Islet precursor cell (in vitro differentiated cells): ENCODE measurements around the gene TADA1.
A peak's percentile ranks its signal among the peaks of the same experiment; 100 is the strongest.

Source experiments
- DNase-seq: peaks from one replicate; pipeline ENCODE4 v3.0.0-alpha.2; 2018

The TADA1 gene, protein sequence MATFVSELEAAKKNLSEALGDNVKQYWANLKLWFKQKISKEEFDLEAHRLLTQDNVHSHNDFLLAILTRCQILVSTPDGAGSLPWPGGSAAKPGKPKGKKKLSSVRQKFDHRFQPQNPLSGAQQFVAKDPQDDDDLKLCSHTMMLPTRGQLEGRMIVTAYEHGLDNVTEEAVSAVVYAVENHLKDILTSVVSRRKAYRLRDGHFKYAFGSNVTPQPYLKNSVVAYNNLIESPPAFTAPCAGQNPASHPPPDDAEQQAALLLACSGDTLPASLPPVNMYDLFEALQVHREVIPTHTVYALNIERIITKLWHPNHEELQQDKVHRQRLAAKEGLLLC

DNA sequence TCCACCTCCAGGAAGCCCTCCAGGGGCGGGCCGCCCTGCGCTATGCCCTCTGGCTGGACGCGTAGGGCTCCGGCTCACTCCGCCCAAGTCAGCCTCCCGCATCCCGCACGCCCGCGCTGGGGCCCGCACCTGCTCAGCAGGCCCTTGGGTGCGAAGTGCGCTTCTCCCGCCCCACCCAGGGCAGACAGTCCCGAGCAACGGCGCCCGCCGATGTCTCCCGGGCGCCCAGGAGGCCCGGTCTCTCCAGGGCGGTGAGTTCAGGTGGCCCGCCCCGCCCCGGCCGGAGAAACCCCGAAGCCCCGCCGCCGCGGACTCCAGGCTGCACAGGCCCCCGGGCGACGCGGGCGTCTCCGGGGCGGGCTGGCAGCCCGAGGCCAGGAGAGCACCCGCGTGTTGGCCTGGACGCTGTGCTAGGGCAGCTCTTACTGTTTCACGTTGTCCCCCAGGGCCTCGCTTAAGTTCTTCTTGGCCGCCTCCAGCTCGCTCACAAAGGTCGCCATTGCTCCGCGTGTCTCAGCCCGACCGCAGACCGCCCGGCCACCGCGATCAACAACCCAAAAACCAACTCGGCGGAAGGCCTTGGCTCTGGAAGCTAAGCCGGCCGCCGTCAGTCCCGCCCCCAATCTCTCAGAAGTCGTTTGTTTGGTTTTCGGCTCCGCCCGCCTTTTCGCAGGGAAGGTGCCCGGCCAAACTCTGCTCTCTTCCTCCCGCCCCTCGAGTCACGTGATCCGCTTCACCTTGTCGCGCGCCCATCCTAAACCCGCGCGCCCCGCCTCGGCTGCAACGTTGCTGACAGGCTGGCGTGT is at the start of gene TADA1:
Gene TADA1, minus strand, starts transcription at position 531 of the 806 bp plus-strand sequence. Its CDS starts 31 bp downstream, at position 500.
- peak; percentile 99 for DNase-seq

DNA sequence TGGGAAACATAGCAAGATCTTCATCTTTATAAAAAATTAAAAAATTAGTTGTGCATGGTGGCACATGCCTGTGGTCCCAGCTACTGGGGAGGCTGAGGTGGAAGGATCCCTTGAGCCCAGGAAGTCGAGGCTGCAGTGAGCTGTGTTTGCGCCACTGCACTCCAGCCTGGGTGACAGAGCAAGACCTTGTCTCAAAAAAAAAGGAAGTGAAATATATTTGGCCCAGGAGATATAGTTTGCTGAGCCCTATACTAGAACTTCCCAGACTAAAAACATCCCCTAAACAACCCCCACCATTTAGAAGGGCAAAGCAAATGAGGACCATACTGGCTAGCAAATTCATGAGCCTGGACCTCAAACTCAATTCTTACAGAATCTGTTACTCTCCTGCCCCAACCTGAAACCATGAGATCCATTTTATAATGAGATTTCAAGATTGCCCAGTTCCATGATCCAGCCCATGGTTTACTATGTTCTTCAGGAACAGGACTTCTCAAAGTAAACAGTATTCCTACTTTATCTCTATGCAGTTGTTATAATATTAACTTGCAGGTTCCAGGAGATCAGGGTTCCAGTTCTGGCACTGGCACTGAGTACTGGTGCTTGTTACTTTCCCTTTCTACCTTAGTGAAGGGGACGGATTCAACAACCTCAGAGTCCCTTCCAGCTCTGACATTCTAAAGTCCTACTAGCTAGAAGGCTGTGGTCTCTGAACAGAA is 48.9 kb upstream of the TADA1 start:
- DNase-seq, result no peak

DNA sequence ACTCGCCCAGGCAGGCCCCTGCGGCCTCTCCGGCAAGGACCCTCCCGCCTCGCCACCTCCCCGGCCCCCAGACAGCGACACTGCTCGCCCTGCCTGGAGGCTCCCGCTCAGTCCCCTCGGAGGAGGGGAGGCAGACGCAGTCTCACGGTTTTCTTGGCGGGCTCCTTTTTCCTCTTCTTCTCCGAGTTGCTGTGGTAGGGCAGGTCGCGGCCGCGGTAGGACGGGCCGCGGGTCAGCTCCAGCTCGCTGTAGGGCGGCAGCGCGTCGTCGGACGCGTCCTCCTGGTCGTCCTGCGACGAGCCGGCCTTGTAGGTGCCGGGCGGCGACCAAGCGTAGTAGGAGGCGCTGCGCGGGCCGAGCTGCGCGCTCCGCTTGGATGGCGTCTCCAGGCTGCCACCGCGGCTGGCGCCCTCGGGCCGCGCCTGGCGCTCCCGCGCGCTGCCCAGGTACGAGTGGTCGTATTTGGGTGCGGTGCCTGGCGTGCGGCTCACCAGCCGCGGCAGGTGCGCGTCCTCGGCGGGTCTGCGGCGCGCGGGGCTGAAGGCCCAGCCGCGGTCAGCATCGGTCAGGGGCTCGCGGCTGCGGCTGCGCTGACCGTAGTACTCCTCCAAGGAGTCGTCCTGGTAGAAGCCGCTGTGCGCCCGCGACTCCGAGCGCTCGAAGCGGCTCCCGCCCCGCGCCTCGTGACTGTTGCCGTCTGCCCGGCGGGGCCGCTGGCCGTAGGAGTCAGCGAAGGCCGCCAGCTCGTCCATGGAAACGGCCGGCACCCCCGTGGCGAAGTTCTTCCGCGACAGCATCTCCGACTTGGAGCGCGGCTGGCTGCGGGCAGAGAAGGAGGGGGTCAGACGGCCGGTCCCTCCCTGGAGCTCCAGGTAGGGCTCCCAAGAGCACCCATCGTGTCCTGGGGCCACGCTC is 44.8 kb upstream of the TADA1 start:
- peak; percentile 81 for DNase-seq

DNA sequence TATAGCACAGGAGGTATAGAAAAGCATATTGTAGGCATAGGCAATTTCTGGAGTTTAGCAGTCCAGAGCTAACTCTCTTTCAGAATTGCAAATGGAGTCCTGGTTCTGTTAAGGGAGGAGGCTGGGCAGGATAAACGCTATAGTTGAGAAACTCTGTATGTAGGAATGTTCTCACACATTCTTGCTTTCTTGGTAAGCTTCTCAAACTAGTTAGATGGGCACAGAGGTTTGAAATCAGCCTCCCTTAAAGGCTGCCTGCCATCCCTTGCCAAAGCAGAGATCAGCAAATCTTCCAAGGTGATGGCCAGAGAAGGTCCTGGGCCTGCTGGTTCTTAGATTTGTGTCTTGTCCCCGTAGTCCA is 42.9 kb upstream of the TADA1 start:
- DNase-seq, result no peak

DNA sequence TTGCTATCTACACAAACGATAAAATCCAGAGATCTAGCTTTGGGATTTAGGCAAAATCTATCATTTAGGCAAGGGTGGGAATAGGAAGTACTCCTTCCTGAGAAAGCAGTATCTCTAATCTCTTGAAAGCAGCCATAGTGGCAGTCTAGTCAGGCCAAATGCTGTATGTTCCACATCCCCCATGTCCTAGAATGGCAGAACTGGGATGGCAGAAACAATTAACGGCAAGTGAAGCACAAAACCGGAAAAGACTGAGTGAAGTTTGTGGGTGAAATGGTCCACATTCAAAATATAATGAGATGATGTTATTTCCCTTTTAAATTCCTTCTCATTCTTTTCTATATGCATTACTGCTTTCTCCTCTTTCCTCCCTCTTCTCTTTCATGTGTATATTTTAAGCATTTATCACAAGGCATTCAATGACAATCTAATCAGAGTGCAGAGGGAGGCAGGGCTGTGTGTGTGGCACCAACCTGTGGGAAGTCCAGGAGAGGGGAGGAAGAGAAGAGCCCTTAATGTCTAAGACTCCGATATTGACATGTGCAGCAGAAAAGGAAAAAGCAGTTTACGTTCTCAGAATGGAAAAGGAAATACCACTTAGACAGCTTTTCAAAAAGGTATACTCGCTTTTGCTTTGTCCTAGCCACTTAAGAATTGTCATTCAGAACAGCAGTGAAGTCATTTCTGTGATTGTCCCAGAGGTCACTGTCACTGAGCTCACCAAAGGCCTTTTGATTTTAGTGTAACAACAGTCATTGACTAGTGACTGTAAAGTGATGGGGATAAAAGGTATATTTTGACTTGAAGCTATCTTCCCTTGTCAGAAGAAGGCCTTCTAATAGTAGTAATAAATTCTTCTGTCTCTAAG is 42.3 kb upstream of the TADA1 start:
- DNase-seq, result no peak

DNA sequence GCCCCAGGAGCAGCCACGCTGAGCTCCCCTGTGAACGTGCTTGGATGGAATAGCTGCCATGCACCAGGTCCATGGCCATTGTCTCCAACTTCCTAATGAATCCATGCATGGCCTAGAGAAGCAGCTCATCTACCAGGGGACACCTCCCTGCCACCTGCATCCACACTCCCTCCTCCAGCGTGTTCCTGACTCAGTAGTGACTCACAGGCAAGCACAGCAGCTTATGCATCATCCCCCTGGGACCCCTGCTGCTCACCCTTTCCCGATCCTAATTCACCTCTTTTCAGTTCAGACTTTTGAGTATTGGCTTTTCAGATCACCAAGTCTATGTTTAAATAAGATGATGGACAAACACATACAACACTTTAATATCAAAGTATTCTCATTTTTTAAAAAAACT is 39.9 kb upstream of the TADA1 start:
- DNase-seq, result peak; percentile 66

DNA sequence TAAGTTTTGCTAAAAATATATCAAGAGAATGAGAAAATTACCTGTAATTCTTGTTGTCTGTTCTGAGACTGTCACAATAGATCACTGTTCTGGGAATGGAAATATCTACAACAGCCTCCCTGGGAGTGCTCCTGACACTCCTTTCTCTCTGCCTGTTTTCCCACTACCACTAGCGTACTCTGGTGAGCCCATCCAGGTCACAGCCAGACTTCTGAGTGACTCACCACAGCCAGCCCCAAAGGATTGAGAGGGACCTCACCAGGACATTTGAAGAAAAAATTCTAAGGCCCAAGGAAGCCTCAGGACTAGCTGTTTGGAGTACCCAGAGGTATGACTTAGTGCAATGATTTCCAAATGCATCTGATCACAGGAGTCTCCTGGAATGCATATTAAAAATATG is 39.0 kb upstream of the TADA1 start:
- peak; percentile 86 for DNase-seq

DNA sequence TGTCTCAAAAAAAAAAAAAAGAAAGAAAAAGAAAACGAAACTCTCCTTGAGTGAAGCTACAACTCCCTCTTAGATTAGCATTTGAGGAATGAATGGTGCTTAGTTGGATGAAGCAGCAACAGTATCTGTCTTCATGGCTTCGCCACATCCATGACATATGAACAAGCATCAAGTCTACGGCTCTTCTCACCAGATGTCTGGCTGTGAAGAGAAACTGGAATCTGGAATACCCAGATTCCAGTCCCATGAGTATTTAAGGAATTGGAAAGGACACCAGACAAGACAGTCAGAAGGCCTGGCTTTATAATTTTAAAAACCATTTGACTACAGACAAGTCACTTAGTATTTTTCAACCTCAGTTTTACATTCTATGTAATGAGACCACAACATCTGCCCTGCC is 38.0 kb upstream of the TADA1 start:
- no peak for DNase-seq

DNA sequence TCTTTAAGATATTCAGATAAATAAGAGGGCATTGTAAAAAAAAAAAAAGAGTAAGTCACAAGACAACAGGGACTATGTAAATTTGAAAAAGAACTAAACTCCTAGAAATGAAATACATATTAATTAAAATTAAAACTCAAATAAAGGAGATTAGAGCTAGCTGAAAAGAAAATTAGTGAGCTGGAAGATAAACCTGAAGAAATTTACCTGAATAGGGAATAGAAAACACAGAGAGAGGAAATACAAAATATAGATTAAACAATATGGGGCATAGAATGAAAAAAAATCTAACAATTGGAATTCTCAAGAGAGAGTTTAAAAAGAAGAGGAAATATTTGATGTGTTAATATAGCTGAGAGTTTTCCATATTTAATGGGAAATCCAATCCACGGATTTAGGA is 35.6 kb upstream of the TADA1 start:
- DNase-seq, result no peak

DNA sequence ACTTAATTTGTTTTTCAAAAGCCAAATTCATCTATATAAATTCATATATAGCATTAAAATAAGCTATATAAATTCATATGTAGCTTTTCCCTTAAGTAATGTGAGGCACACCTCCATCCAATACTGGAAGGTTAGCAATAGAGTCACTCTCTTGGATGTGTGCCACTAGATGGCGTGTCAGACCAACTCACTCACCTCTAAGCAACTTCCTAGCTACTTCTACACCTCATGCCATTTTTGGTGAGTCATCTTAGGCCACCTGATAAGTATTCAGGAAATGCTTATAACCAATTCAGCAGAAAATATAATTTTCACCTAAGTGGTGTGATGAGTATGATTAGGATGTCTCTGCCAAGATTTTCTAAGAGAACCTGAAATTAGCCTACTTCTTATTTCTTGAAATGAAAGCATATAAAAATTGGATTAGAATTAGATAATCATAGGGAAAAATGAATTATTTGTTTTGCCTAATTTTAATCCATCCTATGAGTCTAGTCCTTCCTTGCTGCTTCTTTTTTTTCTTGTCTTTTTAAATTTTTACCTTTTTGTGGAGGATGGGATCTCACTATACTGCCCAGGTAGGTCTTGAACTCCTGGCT is 34.4 kb upstream of the TADA1 start:
- DNase-seq, result peak; percentile 84

DNA sequence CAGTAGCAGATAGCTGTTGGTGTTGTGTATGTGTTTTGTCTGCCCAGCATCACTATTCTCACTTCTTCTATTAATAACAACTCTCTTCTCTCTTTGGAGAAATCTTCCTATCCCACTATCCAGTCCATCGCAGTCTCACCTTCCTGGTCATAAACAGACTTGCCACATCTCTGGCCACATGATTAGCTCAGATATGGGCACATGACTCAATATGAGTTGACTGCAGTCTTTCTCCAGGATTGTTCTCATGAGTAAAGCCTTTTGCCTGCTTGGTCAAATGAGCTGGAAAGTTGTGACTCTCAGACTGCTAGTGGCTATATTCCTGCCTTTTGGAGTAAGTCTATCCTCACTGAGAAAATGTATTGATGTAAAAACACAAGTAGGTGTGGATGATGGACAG is 32.9 kb upstream of the TADA1 start:
- DNase-seq, result no peak

DNA sequence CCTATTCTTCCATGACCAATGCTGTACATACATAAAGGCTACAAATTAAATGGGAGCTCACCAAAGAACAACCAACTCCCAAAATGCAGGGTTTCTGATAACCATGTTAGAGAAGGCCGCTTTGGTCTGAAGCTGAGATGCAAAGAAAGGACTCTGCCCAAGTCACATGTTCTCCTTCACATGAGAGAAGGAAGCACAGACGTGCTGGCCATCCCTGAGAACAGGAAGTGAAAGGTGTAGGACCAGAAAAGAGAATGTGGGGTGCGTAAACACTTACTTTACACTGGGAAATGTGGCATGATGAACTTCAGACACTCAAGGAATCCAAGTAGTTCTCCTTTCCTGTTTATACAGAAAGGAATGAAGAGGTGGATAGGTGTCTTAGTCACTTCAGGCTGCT is 31.7 kb upstream of the TADA1 start:
- DNase-seq, result peak; percentile 13

DNA sequence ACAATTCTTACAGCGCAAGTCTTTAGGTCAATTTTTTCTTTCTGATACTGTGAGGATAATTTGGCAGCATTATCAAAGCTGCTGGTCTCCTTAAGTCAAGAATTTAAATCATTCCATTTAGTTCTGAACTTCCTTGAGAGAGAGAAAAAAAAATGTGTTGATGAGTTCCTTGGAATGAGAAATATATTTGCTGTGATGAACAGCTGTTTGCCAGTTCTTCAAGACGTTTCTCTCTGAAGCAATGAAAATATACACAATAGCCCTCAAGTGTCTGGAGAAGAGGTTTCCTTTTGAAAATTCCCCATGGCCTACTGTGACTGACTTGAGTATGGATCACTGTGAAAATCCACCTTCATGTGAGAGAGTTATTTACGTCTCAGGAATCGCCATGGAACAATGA is 31.0 kb upstream of the TADA1 start:
- no peak for DNase-seq

DNA sequence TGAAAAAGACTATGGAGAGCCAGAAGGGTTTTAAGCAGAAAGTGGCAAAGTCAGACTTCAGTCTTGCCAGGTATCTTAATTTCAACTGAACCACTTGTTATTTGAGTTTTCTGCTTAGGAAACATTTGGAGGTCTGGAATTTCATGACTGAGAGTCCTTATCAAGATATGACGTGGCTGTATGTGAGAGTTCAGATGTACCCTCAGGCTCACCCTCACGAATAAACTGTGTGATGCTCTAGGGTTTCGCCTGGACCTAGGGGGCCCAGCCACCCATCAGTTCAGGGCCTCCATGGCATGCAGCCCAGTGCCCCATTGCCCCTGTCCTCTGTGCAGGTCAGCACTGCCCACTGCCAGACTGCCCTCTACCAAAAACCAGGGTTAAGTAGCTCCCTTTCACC is 30.6 kb upstream of the TADA1 start:
- peak; percentile 35 for DNase-seq

DNA sequence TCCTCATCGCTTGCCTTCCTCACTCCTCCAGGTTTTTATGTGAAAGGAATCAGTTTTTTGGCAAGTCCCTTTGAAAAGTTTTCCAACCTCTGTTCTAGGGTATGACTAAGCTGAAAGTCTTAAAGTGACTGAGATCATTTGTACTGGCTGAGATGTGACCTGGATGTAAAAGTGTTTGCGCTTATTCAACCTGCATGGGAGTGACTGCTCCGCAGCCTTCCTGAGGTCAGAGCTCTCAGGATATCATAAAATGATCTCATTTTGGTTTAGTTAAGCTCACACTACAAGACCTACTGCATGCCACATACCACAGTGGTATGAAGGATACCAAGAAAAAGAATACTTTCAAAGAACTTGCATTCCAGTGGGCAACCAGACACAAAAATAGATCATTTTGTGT is 29.8 kb upstream of the TADA1 start:
- no peak for DNase-seq

DNA sequence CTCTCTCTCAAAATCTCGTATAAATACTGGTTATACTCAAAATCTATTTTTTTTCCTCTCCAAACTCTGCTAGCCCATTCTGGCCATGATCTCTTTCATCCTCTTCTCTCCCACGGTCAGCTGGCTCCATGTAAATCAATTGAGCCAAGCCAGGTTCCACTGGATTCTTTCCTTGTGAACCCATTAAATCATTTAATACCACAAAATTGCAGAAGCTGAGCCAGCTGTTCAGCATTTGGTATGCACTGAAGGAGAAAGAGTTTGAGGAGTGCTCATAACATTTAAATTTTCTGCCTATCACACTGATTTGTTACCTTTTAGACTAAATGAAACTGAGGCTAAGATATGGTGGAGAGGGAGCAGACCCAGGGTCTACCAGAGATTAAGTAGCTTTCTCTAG is 29.1 kb upstream of the TADA1 start:
- no peak for DNase-seq

DNA sequence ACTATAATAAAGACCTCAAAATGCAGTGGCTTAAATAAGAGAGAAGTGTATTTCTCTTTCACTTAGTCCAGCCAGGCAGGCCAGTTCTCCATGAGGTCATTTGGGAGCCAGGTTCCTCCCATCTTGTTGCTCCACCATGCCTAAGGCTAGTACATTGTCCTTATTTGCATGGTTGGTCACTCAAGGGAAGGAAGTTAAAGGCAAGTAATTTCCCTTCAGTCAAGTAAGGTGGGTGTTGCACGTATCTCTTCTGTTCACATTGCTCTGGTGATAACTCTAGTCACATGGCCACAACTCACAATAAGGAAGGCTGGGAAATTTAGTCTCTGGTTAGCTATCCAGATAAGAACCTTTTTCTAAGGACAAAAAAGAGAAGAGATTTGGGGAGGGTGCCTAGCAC is 27.2 kb upstream of the TADA1 start:
- DNase-seq, result no peak

DNA sequence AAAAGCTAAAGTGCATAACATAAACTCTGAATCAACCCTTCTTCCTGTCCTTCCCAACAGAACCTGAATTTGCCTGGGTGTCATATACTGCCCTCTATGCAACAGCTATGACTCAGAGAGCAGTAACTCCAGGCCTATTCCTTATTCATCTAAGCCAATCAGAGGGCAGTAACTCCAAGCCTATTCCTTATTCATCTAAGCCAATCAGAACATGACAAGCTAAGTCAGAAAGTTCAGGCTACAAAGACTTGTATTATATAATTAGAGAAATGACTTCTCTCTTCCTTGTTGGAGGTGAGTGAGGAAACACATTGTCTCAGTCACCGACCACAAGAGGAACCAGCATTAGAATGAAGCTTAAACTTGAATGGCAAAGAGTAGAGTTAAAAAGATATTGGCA is 26.2 kb upstream of the TADA1 start:
- no peak for DNase-seq

DNA sequence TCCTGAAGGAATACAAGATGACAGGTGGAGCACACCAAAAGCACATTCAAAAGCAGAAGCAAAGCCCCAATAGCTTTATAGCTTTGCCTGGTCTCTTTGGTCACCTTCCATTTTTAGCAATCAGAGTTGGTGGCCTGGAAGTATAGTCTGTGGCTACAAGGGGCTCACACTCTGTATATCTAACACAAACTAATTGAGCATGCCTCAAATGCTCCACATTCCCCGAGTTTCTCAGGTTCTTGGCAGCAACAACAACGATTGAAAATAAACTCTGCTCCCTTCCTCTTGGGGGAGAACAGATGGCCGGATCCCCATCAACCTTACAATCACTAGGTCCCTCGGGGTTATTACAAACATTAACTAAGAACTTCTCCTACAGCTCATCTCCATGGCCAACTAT is 24.9 kb upstream of the TADA1 start:
- DNase-seq, result no peak

DNA sequence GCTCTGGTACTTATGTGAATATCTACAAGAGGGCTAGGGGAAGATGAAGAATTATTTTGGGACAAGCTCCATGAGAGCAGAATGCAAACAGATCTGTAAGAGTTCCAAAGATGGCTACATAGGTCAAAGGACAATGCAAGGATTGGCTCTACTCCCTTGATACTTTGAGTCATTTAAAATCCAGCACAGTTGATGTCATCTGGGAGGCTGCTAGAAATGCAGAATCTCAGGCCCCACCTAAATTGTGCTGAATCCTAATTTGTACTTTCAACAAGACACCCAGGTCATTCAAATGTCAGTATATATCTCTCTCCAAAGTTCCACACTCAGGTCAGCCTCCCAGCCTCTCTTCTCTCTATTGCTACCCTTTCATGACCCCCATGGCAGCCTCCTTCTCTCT is 23.7 kb upstream of the TADA1 start:
- DNase-seq, result no peak

DNA sequence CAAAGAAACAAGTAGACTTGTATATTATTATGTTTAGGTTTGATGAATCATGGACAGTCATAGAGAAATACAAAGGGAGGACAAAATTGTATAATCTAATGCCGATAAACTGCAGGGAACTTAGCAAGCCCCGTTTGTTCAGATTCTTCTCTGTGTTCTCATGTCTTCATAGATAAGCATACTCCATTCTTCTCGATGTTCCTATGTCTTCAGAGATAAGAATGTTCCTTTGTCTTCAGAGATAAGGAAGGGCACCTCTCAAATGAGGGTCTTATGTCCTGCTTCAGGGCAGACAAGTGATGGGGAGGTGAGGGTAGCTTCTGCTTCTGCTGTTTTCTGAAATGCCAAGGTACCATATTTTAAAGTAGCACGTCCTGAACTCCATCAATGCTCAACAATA is 19.7 kb upstream of the TADA1 start:
- no peak for DNase-seq
